Neural crest cell (in vitro differentiated cells): Measurements from ENCODE around the gene TMEM37. TPM values are rescaled to one million over a fixed set of nuclear protein-coding genes. Genes with fewer than 3 reads are reported as not detected.

Experiments
- DNase-seq: peaks from one replicate; pipeline ENCODE4 v3.0.0; 2021; ENCODE audit warnings: low read depth, mixed read lengths, low spot score
- H3K27ac Mint-ChIP-seq: one replicate; pipeline ENCODE4 v1.8.0; 2021; ENCODE audit warnings: mild to moderate bottlenecking, mixed read lengths; ENCODE audit not compliant: unreplicated experiment
- H3K27me3 Mint-ChIP-seq: 2 replicates; pipeline ENCODE4 v1.8.0; 2021; ENCODE audit warnings: low read depth, mild to moderate bottlenecking, mixed read lengths
- H3K36me3 Mint-ChIP-seq: 2 replicates; pipeline ENCODE4 v1.8.0; 2021; ENCODE audit warnings: low read depth, mild to moderate bottlenecking, mixed read lengths
- H3K4me1 Mint-ChIP-seq: 2 replicates; pipeline ENCODE4 v1.8.0; 2021; ENCODE audit warnings: mixed read lengths
- H3K4me3 Mint-ChIP-seq: one replicate; pipeline ENCODE4 v1.8.0; 2021; ENCODE audit warnings: mild to moderate bottlenecking, mixed read lengths
- H3K9me3 Mint-ChIP-seq: 2 replicates; pipeline ENCODE4 v1.8.0; 2021; ENCODE audit warnings: mixed read lengths
- total RNA-seq: library from RNA; stranded (reverse); gene quantifications from 2 replicates; pipeline ENCODE4 v1.2.1, GENCODE V29; 2021
- TF ChIP-seq, protein P1 (sequence below): fragments of 200-600 bp; sonication (generic); conservative IDR thresholded peaks from 2 replicates; pipeline ENCODE4 v1.5.0; 2021; ENCODE audit warnings: antibody characterized with exemption, mild to moderate bottlenecking

Gene TMEM37
- total RNA-seq, 1 donor from 2014 or later, result 5.3 TPM

DNA sequence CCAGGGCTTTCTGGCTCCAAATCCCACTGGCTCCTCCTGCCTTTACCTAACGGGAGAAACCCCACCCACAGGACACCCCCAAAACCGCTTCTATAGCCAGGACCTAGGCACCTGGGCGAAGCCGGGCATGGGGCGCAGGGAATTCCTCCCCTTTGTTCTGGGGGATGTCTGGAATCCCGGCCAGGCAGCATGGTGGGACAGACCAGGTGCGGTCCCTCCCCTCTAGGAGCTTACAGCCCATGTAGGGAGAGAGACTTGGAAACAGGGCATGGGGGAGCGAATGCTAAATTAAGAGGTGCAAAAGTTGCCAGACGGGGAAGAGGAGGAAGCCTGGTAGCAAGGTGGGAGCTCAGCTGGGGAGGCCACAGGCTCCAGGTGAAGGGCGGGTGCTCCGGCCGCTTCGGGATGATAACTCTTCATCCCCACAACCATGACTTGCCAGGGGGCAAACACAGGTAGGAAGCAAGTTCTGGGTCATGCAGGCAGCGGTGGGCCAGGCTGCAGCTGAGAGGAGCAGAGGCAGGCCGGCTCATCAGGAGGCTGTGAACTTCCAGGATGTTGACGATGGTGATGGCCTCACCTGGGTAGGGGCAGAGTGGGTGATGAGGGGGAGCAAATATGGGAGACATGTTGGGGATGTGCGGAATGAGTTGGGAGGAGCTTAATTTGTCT lies 1.3 kb downstream of the TMEM37 start:
- Mint-ChIP-seq H3K36me3 (no peaks in the 10 kb centered on the region), H3K4me3 (peak overlapping the region; percentile 86), H3K4me1 (peaks cover 46% of the 10 kb centered on the region), H3K27me3 (peaks cover 28% of the 10 kb centered on the region), H3K27ac (no peak overlapping the region), H3K9me3 (no peaks in the 10 kb centered on the region)
- TF ChIP-seq, protein P1, sequence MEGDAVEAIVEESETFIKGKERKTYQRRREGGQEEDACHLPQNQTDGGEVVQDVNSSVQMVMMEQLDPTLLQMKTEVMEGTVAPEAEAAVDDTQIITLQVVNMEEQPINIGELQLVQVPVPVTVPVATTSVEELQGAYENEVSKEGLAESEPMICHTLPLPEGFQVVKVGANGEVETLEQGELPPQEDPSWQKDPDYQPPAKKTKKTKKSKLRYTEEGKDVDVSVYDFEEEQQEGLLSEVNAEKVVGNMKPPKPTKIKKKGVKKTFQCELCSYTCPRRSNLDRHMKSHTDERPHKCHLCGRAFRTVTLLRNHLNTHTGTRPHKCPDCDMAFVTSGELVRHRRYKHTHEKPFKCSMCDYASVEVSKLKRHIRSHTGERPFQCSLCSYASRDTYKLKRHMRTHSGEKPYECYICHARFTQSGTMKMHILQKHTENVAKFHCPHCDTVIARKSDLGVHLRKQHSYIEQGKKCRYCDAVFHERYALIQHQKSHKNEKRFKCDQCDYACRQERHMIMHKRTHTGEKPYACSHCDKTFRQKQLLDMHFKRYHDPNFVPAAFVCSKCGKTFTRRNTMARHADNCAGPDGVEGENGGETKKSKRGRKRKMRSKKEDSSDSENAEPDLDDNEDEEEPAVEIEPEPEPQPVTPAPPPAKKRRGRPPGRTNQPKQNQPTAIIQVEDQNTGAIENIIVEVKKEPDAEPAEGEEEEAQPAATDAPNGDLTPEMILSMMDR, result no peak
- no peak for DNase-seq

- no peaks in the 10 kb centered on the region for H3K36me3 Mint-ChIP-seq
- no peak overlapping the region for H3K27ac Mint-ChIP-seq
- DNase-seq, result no peak
- peaks cover 38% of the 10 kb centered on the region for H3K4me1 Mint-ChIP-seq
- H3K4me3 Mint-ChIP-seq, result peak overlapping the region; percentile 81
- H3K27me3 Mint-ChIP-seq, result peaks cover 27% of the 10 kb centered on the region
- TF ChIP-seq, protein P1, result no peak
- no peaks in the 10 kb centered on the region for H3K9me3 Mint-ChIP-seq
Observed at GRCh38 chr2:119433636-119434327, 2.1 kb downstream of the TMEM37 start.

DNA sequence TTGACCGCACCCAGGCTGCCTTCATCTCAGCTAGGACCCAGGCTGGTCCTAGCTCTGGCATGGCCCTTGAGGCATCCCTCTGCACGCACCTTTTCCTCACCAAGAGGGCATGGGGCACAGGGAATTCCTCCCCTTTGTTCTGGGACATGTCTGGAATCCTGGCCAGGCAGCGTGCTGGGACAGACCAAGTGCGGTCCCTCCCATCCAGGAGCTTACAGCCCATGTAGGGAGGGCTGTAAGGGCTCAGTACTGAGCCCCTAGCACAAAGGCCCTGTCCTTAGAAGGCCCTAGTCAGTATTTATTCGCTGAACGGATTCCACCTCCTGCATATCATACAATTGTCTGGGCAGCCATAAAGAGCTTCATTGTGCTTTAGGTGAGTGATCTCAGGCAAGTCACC lies 3.0 kb downstream of the TMEM37 start:
- no peaks in the 10 kb centered on the region for H3K36me3 Mint-ChIP-seq
- no peak for DNase-seq
- no peak overlapping the region for H3K4me3 Mint-ChIP-seq
- no peaks in the 10 kb centered on the region for H3K9me3 Mint-ChIP-seq
- TF ChIP-seq, protein P1, result no peak
- H3K27ac Mint-ChIP-seq, result no peak overlapping the region
- H3K27me3 Mint-ChIP-seq, result peaks cover 27% of the 10 kb centered on the region
- H3K4me1 Mint-ChIP-seq, result peaks cover 29% of the 10 kb centered on the region

- Mint-ChIP-seq H3K27me3 (peaks cover 26% of the 10 kb centered on the region), H3K9me3 (no peaks in the 10 kb centered on the region), H3K4me3 (no peak overlapping the region), H3K27ac (no peak overlapping the region), H3K4me1 (peaks cover 25% of the 10 kb centered on the region), H3K36me3 (no peaks in the 10 kb centered on the region)
- no peak for DNase-seq
- TF ChIP-seq, protein P1, result no peak
Observed at GRCh38 chr2:119435081-119435952, 3.7 kb downstream of the TMEM37 start.

- no peak overlapping the region for H3K4me3 Mint-ChIP-seq
- H3K9me3 Mint-ChIP-seq, result no peaks in the 10 kb centered on the region
- TF ChIP-seq, protein P1, result no peak
- H3K27me3 Mint-ChIP-seq, result peaks cover 22% of the 10 kb centered on the region
- no peaks in the 10 kb centered on the region for H3K36me3 Mint-ChIP-seq
- H3K4me1 Mint-ChIP-seq, result peaks cover 21% of the 10 kb centered on the region
- no peak overlapping the region for H3K27ac Mint-ChIP-seq
- no peak for DNase-seq
Observed at GRCh38 chr2:119435953-119436297, 4.3 kb downstream of the TMEM37 start.
